IgD-negative memory B cell (primary cell): Measurements from ENCODE around the gene GINS2. TPM values are rescaled to one million over a fixed set of nuclear protein-coding genes. Genes with fewer than 3 reads are reported as not detected.

ENCODE experiments used
- H3K27ac Mint-ChIP-seq, 3 donors: one replicate each; pipeline ENCODE4 v1.8.0; 2020 to 2022; ENCODE audit warnings: mild to moderate bottlenecking in 3 of 3, mixed read lengths in 3 of 3, moderate library complexity in 1 of 3
- H3K27me3 Mint-ChIP-seq: one replicate; pipeline ENCODE4 v1.8.0; 2021; ENCODE audit warnings: mixed read lengths
- H3K36me3 Mint-ChIP-seq: one replicate; pipeline ENCODE4 v1.8.0; 2020; ENCODE audit warnings: mild to moderate bottlenecking, mixed read lengths
- H3K4me1 Mint-ChIP-seq, 3 donors: one replicate each; pipeline ENCODE4 v1.8.0; 2020 to 2022; ENCODE audit warnings: mixed read lengths in 3 of 3, mild to moderate bottlenecking in 1 of 3
- H3K4me3 Mint-ChIP-seq, 4 donors: one replicate each; pipeline ENCODE4 v1.8.0; 2020 to 2022; ENCODE audit warnings: mild to moderate bottlenecking in 4 of 4, mixed read lengths in 4 of 4, moderate library complexity in 3 of 4
- H3K9me3 Mint-ChIP-seq, 3 donors: one replicate each; pipeline ENCODE4 v1.8.0; 2020 to 2021; ENCODE audit warnings: mixed read lengths in 3 of 3, mild to moderate bottlenecking in 1 of 3
- polyA plus RNA-seq: library from polyadenylated mRNA; unstranded; fragments of 300-500 nt; fragmentation: Illumina TruSeq; gene quantifications from one replicate; pipeline ENCODE4 v1.2.3, GENCODE V29; 2021

Gene GINS2
- polyA plus RNA-seq, 1 donor from 2014 or later: 0.69 TPM

- Mint-ChIP-seq H3K9me3 (no peaks in the 10 kb centered on the region), H3K36me3 (peaks cover 8% of the 10 kb centered on the region), H3K4me1 (peaks cover 7 to 13% (median 9%) of the 10 kb centered on the region in 3 donors), H3K27me3 (no peaks in the 10 kb centered on the region), H3K27ac (no peak overlapping the region), H3K4me3 (no peak overlapping the region)
Observed at GRCh38 chr16:85722128-85722893, 33.6 kb upstream of the GINS2 start.

- Mint-ChIP-seq H3K4me3 (no peak overlapping the region), H3K27me3 (no peaks in the 10 kb centered on the region), H3K4me1 (peaks cover 7 to 13% (median 11%) of the 10 kb centered on the region in 3 donors), H3K36me3 (peaks cover 2% of the 10 kb centered on the region), H3K9me3 (no peaks in the 10 kb centered on the region), H3K27ac (no peak overlapping the region)
Observed at GRCh38 chr16:85720302-85720637, 31.5 kb upstream of the GINS2 start.

- peaks cover 2% of the 10 kb centered on the region for H3K36me3 Mint-ChIP-seq
- peaks cover 7 to 13% (median 11%) of the 10 kb centered on the region in 3 donors for H3K4me1 Mint-ChIP-seq
- H3K9me3 Mint-ChIP-seq: no peaks in the 10 kb centered on the region
- H3K27ac Mint-ChIP-seq: peak overlapping the region in 1 of 3 donors; percentile 59
- no peak overlapping the region for H3K4me3 Mint-ChIP-seq
- no peaks in the 10 kb centered on the region for H3K27me3 Mint-ChIP-seq
Observed at GRCh38 chr16:85719605-85720301, 31.0 kb upstream of the GINS2 start.

GRCh38 chr16:85718682-85719081 is 29.9 kb upstream of the GINS2 start:
- no peaks in the 10 kb centered on the region for H3K9me3 Mint-ChIP-seq
- H3K27me3 Mint-ChIP-seq: no peaks in the 10 kb centered on the region
- H3K4me1 Mint-ChIP-seq: peaks cover 7 to 13% (median 11%) of the 10 kb centered on the region in 3 donors
- peaks cover 2% of the 10 kb centered on the region for H3K36me3 Mint-ChIP-seq
- peak overlapping the region in 1 of 3 donors; percentile 34 for H3K27ac Mint-ChIP-seq
- peak overlapping the region in 1 of 4 donors; percentile 50 for H3K4me3 Mint-ChIP-seq

- Mint-ChIP-seq H3K4me1 (peaks cover 7 to 13% (median 11%) of the 10 kb centered on the region in 3 donors), H3K4me3 (no peak overlapping the region), H3K9me3 (no peaks in the 10 kb centered on the region), H3K27me3 (no peaks in the 10 kb centered on the region), H3K36me3 (peaks cover 2% of the 10 kb centered on the region), H3K27ac (peak overlapping the region in 2 of 3 donors; percentile 34 to 67)
Observed at GRCh38 chr16:85718153-85718477, 29.4 kb upstream of the GINS2 start.

- Mint-ChIP-seq H3K27me3 (no peaks in the 10 kb centered on the region), H3K4me3 (no peak overlapping the region), H3K4me1 (peaks cover 7 to 13% (median 11%) of the 10 kb centered on the region in 3 donors), H3K9me3 (no peaks in the 10 kb centered on the region), H3K27ac (peak overlapping the region in 1 of 3 donors; percentile 67), H3K36me3 (peaks cover 2% of the 10 kb centered on the region)
Observed at GRCh38 chr16:85717393-85718152, 28.8 kb upstream of the GINS2 start.

- Mint-ChIP-seq H3K36me3 (no peaks in the 10 kb centered on the region), H3K27ac (no peak overlapping the region), H3K9me3 (peaks cover 0 to 4% (median 4%) of the 10 kb centered on the region in 3 donors), H3K27me3 (no peaks in the 10 kb centered on the region), H3K4me3 (peak overlapping the region in 1 of 4 donors; percentile 22), H3K4me1 (peaks cover 7 to 13% (median 11%) of the 10 kb centered on the region in 3 donors)
Observed at GRCh38 chr16:85716680-85717038, 27.9 kb upstream of the GINS2 start.

- Mint-ChIP-seq H3K36me3 (no peaks in the 10 kb centered on the region), H3K4me1 (peaks cover 7 to 13% (median 11%) of the 10 kb centered on the region in 3 donors), H3K4me3 (peak overlapping the region in 2 of 4 donors; percentile 17 to 22), H3K9me3 (peaks cover 0 to 4% (median 4%) of the 10 kb centered on the region in 3 donors), H3K27me3 (no peaks in the 10 kb centered on the region), H3K27ac (peak overlapping the region in 1 of 3 donors; percentile 47)
Observed at GRCh38 chr16:85716022-85716679, 27.4 kb upstream of the GINS2 start.

GRCh38 chr16:85715169-85716021 is 26.6 kb upstream of the GINS2 start:
- Mint-ChIP-seq H3K4me1 (peaks cover 7 to 13% (median 11%) of the 10 kb centered on the region in 3 donors), H3K4me3 (peak overlapping the region in 1 of 4 donors; percentile 28), H3K27ac (peak overlapping the region in 1 of 3 donors; percentile 47), H3K36me3 (peaks cover 2% of the 10 kb centered on the region), H3K27me3 (no peaks in the 10 kb centered on the region), H3K9me3 (peaks cover 0 to 4% (median 4%) of the 10 kb centered on the region in 3 donors)

- H3K9me3 Mint-ChIP-seq: peaks cover 0 to 4% (median 4%) of the 10 kb centered on the region in 3 donors
Observed at GRCh38 chr16:85712801-85713200, 24.0 kb upstream of the GINS2 start.

GRCh38 chr16:85711982-85712587 is 23.3 kb upstream of the GINS2 start:
- Mint-ChIP-seq H3K4me3 (no peak overlapping the region), H3K27ac (no peak overlapping the region)

More at GRCh38 chr16:85712801-85713200, 24.0 kb upstream of the GINS2 start:
- H3K27me3 Mint-ChIP-seq: no peaks in the 10 kb centered on the region
- peaks cover under 1 to 4% (median 2%) of the 10 kb centered on the region in 3 donors for H3K4me1 Mint-ChIP-seq
- no peak overlapping the region for H3K4me3 Mint-ChIP-seq
- peaks cover 2% of the 10 kb centered on the region for H3K36me3 Mint-ChIP-seq
- no peak overlapping the region for H3K27ac Mint-ChIP-seq

GRCh38 chr16:85710732-85711131 is 22.0 kb upstream of the GINS2 start:
- no peak overlapping the region for H3K27ac Mint-ChIP-seq
- H3K9me3 Mint-ChIP-seq: peaks cover 2 to 4% (median 4%) of the 10 kb centered on the region in 3 donors
- H3K36me3 Mint-ChIP-seq: peaks cover 2% of the 10 kb centered on the region
- no peaks in the 10 kb centered on the region for H3K27me3 Mint-ChIP-seq
- H3K4me1 Mint-ChIP-seq: peaks cover 0 to 2% (median 0%) of the 10 kb centered on the region in 3 donors
- peak overlapping the region in 1 of 4 donors; percentile 18 for H3K4me3 Mint-ChIP-seq

More at GRCh38 chr16:85711982-85712587, 23.3 kb upstream of the GINS2 start:
- Mint-ChIP-seq H3K4me1 (peaks cover 0 to 2% (median 0%) of the 10 kb centered on the region in 3 donors), H3K27me3 (no peaks in the 10 kb centered on the region), H3K9me3 (peaks cover 0 to 4% (median 4%) of the 10 kb centered on the region in 3 donors), H3K36me3 (peaks cover 2% of the 10 kb centered on the region)

- Mint-ChIP-seq H3K4me1 (no peaks in the 10 kb centered on the region), H3K4me3 (no peak overlapping the region), H3K27me3 (no peaks in the 10 kb centered on the region), H3K27ac (no peak overlapping the region), H3K36me3 (peaks cover 2% of the 10 kb centered on the region), H3K9me3 (peaks cover 2 to 4% (median 4%) of the 10 kb centered on the region in 3 donors)
Observed at GRCh38 chr16:85709766-85710585, 21.2 kb upstream of the GINS2 start.
